GM21576 (cell line): Measurements from ENCODE around the gene TCL1B.
"Not testable (repeated sequence)": the region's sequence is repeated elsewhere in the genome, so short reads cannot be mapped to it uniquely, and the experiment has no call there.

Experiments
- ATAC-seq: cut with Tn5 transposase; IDR thresholded peaks from one replicate; pipeline ENCODE4 v1.9.1; 2021; ENCODE audit warnings: mild to moderate bottlenecking, moderate library complexity; ENCODE audit not compliant: unreplicated experiment

TCL1B gene, protein sequence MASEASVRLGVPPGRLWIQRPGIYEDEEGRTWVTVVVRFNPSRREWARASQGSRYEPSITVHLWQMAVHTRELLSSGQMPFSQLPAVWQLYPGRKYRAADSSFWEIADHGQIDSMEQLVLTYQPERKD

DNA sequence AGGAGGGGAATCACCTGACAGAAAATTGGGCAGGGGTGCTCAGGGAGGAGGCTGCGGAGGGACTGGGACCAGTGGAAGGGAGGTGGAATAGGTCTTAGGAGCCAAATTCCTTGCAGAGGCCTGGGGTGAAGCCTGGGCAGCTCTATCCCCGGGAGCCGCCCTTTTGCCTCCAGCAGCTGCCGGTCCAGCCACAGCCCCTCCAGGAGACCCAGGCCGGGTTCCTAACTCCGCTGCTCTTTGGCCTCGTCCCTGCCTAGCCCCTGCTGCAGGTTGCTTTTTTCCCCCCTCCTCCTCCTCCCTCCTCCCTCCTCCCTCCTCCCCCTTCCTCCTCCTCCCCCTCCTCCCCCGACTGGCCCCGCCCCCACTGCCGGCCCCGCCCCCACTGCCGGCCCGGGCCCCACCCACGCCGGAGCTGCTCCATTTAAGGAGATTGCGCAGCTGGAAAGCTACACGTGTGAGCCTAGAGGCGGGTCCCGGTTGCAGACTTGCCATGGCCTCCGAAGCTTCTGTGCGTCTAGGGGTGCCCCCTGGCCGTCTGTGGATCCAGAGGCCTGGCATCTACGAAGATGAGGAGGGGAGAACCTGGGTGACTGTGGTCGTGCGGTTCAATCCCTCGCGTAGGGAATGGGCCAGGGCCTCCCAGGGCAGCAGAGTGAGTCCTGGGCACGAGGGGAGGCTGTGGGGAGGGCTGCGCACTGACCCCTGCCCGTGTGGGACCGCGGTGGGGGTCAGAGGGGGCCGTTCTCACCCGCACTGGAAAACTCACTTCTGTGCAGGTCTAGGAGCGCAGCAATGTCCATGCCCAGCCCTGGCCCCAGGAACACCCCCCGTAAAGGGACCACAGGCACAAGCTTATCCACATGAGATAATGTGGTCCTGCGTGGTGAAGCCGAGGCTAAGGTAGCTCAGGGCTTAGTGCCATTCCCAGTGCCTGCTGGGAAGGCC is at the start of gene TCL1B:
TCL1B (plus strand) TSS at position 449 of the 945 bp plus-strand sequence; CDS start at position 491, 42 bp downstream.
- ATAC-seq = no peak

DNA sequence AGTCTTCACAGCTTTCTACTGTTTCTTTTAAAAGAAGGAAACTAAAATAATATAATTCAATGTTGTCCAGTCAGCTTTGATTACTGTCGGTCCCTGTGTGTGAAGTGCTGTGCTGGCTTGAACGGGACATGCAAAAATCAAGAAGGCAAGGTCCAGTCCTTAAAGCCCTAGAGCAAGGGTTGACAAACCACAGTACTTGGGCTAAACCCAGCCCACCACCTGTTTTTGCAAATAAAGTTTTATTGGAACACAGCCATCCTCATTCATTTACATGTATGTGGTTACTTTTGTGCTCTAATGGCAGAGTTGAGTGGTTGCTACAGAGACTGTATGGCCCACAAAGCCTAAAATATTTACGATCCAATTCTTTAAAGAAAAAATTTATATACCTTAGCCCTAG is 41.2 kb upstream of the TCL1B start:
- no peak for ATAC-seq

DNA sequence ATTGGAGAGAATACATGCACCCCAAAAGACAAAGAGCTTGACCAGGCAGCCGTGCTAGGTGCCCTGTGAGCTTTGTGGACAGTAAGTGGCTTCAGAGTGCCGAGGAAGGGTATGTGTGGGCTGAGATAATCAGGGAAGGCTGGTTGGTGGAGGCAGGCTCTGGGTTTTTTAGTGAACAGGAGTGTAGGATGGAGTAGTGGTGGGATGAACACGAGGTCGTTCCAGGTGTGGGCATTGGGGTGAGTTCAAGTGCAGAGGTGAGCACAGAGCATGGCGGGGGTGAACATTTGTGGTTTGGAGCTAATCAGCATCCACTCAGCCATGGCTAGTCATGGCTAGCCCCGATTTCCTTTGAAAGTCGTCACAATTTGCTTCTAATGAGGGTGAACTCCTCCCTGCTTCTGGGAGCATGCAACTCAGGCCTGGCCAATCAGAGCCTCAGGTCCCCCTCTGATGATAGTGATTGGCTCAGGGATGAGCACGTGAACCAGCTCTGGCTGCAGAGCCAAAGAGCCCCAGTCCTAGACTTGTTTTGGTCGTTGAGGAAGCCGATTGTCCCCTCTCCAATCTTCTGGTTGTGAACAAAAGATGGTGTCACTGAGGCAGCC is 40.7 kb upstream of the TCL1B start:
- ATAC-seq = no peak

DNA sequence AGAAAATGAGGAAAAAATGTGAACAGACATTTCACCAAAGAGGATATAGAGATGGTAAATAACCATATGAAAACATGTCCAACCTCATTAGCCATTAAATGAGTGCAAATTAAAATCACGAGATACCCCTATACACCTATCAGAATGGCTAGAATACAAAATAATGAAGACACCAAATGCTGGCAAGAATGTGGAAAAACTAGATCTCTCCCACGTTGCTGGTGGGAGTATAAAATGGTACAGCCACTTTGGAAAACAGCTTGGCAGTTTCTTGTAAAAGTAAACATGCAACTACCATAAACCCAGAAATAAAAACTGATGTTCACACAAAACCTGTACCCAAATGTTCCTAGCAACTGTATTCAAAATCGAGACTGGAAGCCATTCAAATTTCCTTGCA is 38.3 kb upstream of the TCL1B start:
- no peak for ATAC-seq

DNA sequence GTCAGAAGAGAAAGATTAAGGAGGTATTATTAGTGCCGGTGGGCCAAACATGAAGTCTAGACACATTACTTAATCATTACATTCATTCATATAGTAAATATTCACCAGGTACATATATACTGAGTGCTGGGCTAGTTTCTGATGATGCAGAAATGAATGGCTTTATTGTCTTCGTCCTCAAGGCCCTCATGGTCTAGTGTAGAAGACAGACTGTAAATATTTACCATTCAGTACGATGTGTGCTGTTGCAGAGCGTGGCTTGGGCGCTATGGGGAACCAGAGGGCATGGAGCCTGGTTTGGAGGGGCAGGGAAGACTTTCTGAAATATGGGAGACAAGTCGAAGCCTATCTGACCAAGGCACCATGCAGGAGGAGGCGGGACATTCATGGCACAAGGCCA is 37.0 kb upstream of the TCL1B start:
- no peak for ATAC-seq

DNA sequence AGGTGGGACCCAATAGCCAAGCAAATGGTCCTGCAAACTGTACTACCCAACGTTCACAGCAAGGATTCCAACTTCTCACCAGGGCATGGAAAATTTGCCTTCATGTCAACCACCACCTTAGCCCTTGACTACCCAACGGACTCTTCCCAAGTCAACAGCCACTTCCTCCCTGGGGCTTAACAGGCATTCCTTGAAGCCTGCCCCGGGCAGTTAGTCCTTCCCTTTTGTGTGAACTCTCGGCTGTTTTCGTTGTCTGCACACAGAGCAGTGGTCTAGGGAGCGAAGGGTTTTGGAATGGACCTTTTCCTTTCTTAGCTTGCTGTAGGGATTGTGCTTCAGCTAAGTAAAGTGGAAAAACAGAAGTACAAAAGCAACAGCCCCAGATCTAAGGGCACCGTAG is 35.2 kb upstream of the TCL1B start:
- no peak for ATAC-seq

DNA sequence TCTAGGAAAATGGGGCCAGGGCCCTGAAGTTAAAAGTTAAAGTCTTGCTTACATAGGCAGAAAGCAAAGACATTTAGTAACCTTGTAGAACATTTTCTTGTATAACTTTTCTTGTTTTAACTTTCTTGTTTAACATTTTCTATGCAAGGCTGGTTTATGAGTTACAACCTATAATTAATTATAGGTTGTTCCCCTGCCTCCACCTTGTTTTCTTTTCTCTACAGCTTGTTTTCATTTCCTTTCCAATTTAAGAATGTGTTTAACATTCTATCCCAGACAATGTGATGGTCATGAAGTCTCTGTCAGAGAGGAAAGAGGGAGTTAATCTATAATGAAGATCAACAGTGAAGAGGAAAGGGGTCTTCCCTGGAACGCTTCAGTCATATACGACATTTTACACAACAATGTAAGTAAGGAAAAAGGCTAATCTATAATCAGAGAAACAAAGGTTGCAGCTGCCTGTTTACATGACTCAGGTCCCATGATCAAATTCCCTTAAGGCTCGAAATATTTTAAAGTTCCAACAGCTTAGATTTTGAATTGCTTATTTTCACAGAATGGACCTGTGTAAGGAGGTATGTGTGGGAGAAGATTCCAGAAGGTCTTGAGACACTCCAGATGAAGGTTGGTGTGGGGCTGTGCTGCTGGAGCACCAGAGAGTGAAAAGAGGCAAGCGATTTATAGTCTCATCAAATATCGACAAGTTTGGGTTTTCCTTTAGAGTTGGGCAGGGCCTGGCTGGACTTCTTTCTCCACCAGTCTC is 34.2 kb upstream of the TCL1B start:
- no peak for ATAC-seq

DNA sequence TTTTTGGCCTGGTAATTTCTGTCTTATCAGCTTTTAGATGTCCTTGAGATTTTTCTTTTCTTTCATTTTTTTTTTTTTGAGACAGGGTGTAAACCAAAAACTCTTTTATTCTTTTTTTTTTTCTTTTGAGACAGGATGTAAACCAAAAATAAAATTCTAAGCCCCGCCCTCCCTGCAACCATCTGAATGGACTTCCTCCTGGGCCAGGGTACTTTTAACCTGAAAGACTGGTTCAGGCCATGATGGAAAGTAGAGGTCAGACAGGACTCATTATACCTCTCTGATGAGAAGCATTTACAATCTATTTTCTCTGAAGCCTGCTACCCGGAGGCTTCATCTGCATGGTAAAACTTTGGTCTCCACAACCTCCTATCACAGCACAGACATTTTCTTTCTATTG is 33.5 kb upstream of the TCL1B start:
- no peak for ATAC-seq

DNA sequence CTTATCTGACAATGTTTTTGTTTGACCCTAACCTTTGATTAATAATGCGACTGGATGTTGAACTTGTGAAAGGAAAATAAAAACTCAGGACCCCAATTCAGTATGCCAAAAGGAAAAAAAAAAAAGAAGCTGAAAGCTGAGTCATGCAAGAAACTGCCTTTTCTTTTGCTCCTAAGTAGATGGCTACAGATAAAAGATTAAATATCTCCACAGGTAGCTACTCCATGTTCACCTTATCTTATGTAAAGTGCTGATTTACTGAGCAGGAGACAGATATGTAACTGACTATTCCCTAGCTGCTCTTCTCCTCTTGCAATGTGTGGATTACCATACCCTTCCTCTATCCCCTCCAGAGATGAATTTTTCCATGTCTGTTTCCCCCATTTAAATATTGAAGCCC is 30.8 kb upstream of the TCL1B start:
- ATAC-seq = no peak

DNA sequence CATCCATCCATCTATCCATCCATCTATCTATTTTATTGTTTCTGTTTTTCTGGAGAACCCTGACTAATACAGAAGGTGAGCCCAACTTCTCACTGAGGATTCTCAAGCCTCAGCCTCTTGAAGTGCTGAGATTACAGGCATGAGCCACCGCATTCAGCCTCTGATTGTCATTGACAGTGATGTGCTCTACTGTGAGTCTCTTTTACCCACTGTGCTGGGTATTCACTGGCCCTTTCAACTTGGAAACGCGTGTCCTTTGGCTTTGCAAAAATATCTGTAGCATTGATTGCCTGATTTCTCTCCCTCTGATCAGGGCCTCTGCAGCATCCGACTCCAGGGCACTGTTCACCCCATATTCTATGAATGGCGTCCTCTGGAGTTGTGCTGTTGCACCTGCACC is 29.6 kb upstream of the TCL1B start:
- no peak for ATAC-seq

DNA sequence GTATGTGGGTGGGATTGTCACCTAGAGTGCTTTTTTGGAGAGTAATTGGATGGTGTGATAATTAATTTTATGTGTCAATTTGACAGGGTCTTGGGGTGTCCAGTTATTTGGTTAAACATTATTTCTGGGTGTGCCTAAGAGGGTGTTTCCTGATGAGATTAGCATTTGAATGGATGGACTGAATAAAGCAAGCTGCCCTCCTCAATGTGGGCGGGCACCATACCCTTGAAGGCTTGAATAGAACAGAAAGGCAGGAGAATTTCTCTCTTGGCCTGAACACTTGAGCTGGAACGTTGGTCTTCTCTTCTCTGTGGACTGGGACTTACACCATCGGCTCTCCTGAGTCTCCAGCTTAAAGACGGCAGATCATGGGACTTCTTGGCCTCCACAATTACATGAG is 28.8 kb upstream of the TCL1B start:
- ATAC-seq = no peak

DNA sequence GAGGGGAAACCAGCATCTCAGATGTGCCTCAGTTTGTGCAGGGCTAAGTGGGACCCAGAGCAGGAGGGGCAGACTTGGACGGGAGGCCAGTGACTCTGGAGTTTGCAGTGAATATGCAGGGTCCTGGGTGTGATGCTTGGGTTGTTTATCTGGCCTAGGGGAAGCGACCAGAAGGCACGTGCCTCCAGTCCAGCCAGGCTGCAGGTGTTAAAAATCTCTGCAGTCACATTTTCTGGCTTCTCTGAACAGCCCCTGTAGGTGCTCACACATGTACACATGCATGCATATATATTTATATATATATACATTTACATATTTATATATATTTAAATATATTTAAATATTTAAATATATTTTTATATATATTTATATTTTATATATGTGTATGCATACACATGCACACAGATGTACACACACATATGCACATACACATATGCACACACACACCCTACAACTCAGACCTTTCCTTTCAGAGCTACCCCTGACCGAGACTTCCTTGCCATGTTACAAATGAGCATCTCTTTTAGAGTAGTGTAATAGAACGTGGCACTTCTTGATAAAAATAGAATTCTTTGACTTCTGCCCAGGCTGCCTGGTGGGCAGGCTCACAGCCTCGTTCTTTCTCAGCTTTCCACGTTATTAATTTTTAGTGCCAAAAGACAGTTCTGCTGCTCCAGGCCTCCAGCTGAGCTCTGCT is 26.8 kb upstream of the TCL1B start:
- no peak for ATAC-seq

DNA sequence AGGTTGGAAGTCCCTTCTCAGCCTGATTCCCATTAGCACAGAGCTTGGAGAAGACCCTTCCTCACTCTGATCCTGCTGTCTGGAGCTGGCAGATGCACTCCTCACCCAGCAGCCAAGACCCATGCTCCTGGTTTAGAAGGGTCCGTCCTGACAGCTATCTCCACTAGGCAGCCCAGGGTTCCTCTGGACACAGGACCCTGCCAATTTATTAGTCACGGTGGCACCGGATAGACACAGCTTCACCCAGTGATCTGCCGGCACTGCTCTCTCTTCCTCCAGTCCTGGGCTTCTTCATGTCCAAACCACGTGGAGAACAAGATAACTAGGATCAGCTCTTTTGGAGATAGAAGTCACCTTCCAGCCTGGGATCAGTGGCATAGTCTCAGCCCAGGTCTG is 26.2 kb upstream of the TCL1B start:
- no peak for ATAC-seq

DNA sequence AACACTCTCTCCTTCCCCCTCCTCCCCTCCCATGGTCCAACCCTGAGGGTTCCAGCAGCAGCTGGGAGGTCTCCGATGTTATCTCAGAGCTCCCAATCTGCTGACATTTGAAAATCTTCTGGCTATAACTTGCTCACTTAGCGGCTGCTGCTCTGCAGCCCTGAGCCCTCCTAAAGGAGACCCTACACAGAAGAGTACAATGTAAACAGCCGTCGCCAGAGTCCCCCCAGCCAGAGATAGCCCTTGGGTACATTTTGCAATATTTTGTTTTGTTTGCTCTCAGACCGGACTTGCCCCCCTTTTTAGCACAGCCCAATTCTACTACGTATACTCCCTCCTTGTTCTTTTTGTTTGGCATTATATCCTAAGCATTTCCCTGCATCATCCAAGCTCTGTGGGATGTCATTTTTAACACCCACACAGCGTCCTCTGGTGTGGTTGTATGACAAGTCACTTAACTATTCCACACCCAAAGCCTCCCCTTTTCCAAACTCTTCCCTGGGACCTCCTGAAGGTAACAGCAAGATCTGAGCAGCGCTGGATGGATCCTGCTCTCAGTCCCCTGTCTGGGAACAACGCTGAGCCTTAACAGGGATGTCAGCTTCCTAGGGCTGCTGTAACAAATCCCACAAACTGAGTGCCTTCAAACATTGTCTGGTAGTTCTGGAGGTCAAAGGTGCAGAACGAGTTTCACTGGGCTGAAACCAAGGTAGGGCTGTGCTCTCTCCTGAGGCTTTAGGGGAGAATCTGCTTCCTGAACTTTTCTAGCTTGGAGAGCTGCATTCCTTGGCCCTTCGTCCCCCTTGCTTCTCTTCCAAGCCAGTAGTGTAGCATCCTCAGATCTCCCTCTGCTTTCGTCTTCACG is 25.3 kb upstream of the TCL1B start:
- ATAC-seq = no peak

DNA sequence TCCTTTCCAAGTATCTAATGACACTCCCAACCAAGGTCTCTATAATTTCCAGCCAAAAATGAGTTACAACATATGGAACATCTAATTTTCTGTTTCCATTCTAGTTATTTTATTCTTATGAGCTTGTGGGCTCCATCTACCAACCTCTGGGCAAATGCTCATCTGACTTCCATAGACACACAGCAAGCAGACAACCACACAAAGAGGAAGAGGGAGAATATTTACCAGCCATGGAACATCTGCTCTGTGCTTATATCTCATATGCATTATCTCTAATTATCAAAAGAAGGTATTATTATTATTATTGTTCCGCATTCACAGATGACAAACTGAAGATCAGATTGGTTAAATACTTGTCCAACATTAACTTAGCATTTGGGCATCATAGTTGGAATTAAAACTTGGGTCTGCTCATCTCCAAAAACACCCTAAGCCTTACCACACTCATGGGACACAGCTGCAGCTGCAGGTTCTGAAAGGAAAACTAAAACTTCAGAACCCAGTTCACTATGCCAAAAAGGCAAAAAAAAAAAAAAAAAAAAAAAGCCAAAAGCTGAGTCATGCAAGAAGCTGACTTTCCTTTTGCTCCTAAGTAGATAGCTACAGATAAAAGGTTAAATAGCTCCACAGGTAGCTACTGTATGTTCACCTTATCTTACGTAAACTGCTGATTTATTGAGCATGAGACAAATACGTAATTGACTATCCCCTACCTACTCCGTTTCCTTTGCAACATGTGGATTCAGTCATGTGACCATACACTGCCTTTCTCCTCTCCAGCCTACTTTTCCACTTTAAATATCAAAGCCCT is 23.6 kb upstream of the TCL1B start:
- ATAC-seq = peak; percentile 37

DNA sequence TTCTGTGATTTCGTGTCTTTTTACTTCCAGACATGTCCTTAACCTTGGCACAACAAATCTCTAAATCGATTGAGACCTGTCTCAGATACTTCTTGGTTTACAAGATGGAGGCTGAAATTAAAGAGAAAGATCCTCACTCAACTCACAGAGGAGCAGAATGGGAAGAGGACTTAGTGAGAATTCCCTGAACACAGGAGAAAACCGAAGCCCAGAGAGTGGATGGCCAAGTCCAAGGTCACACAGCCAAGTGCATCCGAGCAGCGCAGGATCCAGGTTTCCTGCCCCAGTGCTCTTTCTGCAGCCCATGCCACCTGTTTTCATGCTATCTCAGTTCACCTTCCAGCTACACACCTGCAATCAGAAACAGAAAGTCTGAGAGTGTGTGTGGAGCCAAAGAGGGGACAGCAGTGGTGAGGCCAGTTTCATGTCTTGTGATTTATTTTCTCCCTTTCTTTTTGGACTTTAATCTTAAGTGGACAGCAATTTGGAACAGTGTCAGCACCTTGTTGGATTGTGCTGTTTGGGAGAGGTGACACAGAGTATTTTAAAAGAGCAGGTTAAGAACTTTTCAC is 22.9 kb upstream of the TCL1B start:
- ATAC-seq = peak; percentile 35

DNA sequence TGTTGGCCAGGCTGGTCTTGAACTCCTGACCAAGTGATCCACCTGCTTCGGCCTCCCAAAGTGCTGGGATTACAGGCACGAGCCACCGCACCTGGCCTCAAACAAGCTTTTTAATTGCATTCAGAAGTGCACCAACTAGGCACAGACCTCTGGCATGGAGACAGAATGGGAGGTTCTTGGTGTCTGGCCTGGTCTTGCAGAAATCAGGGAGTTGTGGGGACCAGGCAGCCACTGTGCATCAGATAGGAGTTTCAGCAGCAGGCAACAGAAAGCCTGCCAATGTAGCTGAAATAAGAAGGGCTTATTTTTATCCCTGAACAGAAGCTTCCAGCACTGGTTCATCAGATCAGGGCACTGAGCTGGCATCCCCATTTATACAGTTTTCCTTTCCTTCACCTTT is 22.2 kb upstream of the TCL1B start:
- ATAC-seq = no peak

DNA sequence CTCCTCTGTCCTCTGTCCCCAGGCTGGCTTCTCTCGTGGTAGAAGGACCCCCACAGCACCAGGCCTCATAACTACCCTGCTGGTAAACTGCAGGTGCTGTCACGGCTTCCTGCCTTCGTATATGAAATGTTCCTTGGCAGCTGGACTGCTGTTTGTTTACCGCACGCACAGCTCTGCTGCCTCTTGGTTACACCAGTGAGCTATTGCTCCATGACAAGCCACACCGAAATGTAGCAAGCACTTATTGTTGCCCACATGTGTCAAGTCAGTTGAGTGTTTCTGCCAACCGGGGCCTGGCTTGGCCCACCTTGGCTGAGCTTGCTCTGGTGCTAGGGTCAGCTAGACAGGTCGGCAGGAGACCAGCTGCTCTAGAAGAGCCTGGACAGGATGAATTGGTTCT is 21.7 kb upstream of the TCL1B start:
- ATAC-seq = no peak

DNA sequence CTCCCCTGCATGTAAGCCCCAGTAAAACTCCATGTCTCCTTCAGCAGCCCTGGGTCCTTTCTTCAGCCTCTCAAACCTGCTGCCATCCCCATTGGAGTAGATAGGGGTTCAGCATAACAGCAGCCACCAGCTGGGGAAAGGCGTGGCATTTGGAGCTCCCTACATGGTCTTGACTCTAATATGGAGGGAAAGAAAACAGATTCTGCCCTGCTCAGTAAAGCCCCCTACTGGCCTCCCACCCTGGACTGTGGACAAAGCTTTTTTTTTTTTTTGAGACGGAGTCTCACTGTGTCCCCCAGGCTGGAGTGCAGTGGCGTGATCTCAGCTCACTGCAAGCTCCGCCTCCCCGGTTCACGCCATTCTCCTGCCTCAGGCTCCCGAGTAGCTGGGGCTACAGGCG is 20.7 kb upstream of the TCL1B start:
- ATAC-seq = not testable (repeated sequence)
